Measurements from ENCODE around the gene DENND6B. TPM values are rescaled to one million over a fixed set of nuclear protein-coding genes. Genes with fewer than 3 reads are reported as not detected.
A peak's percentile ranks its signal among the peaks of the same experiment; 100 is the strongest.

Gene DENND6B
- total and polyA plus RNA-seq, 2 of the 13 experiments (the other 11 are each of a cell fraction or from before 2014, with no cell fraction given), result 0.95 to 3.8 TPM

DNA sequence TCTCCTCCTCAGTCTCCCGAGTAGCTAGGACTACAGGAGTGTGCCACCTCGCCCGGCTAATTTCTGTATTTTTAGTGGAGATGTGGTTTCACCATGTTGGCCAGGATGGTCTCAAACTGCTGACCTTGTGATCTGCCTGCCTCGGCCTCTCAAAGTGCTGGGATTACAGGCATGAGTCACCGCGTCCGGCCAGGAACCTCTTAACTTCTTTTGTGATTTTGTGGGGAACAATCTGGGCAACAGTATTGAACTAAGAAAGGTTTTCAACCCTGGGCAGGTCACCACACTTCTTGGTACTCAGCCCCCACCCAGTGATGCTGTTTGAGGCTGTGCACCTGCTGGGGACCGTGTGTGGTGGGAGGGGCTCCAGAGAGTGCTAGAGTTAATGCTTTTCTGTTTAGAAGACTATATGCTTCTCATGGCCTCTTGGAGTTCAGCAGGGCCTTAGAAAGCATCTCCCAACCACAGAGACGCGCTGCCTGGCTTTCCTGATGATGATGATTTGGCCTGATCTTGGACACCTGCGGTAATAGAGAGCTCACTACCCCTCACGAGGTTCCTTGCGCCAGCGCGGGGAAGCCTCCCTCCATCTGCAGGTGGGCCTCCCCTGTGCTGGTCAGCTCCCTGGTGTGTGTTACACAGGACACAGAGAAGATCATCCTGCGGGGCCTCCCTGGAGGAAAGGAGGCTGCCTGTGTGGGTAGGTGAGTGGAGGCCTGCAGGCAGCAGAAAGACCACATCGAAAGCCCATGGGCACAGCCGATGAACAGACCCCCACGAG lies 1.2 kb downstream of the DENND6B start:
- ATAC-seq (no peak), FAIRE-seq (no peak), DNase-seq (ENCODE audit: low spot score) (no peak)
- Histone ChIP-seq H3K27me3 (ENCODE audit: control insufficient read depth in 1 of 2, insufficient read depth in 2 of 2, low read length in 2 of 2) (no peaks in the 10 kb centered on the region; a peak in 1 of 5 replicates), H3K4me3 (replicated peaks in 1 of 3; ENCODE audit: insufficient read depth in 1 of 3, low read depth in 2 of 3, low read length in 3 of 3) (peak overlapping the region; percentile 65 to 83 (median 81); a peak in 4 of 6 replicates), H3K9ac (ENCODE audit: insufficient read depth, low read depth, low read length) (no peak overlapping the region), H3K27ac (ENCODE audit: extremely low read length, insufficient read depth, low read length) (no peak overlapping the region), H3K9me3 (ENCODE audit: low read length) (no peaks in the 10 kb centered on the region), H2AFZ (ENCODE audit: low read length) (no peak overlapping the region), H3K79me2 (ENCODE audit: insufficient read depth, low read length) (no peaks in the 10 kb centered on the region), H3K36me3 (replicated peaks in 1 of 2; ENCODE audit: control insufficient read depth in 1 of 2, insufficient read depth in 2 of 2, low read length in 2 of 2) (no peaks in the 10 kb centered on the region), H3K4me2 (ENCODE audit: low read depth, low read length) (peak overlapping the region; percentile 98), H4K20me1 (ENCODE audit: insufficient read depth, low read length) (no peaks in the 10 kb centered on the region), H3K4me1 (ENCODE audit: insufficient read depth, low read length) (peaks cover 72% of the 10 kb centered on the region)
- in situ Hi-C loops (cut with HindIII; ENCODE audit: extremely low pct_ligation_motif_present, low pct_unique_long_range_greater_than_20kb), result loop anchor here (5.0 kb wide), 1 partner anchor 48 kb away; no protein-coding TSS in a partner anchor
- WGBS (ENCODE audit: low lambda C conversion rate), result 68% methylated on average over 9 of the region's 19 CpGs
- intact Hi-C loops (cut with micrococcal nuclease; ENCODE audit: unreplicated experiment), result loop anchor here (5.0 kb wide), 1 partner anchor 33 kb away; no protein-coding TSS in a partner anchor
- CTCF ChIA-PET (ENCODE audit: low intra/inter-chr PET ratio, low total read pairs), result interaction anchor here (1.8 to 4.7 kb wide), 4 partner anchors 17 to 51 kb away, joined by 9 to 133 read pairs (median 20); partner anchors contain the start of gene PPP6R2
- TF ChIP-seq ZEB1 (IDR thresholded peaks at IDR 0.05; ENCODE audit: insufficient replicate concordance, low read depth), result no peak
- TF ChIP-seq, protein P1, sequence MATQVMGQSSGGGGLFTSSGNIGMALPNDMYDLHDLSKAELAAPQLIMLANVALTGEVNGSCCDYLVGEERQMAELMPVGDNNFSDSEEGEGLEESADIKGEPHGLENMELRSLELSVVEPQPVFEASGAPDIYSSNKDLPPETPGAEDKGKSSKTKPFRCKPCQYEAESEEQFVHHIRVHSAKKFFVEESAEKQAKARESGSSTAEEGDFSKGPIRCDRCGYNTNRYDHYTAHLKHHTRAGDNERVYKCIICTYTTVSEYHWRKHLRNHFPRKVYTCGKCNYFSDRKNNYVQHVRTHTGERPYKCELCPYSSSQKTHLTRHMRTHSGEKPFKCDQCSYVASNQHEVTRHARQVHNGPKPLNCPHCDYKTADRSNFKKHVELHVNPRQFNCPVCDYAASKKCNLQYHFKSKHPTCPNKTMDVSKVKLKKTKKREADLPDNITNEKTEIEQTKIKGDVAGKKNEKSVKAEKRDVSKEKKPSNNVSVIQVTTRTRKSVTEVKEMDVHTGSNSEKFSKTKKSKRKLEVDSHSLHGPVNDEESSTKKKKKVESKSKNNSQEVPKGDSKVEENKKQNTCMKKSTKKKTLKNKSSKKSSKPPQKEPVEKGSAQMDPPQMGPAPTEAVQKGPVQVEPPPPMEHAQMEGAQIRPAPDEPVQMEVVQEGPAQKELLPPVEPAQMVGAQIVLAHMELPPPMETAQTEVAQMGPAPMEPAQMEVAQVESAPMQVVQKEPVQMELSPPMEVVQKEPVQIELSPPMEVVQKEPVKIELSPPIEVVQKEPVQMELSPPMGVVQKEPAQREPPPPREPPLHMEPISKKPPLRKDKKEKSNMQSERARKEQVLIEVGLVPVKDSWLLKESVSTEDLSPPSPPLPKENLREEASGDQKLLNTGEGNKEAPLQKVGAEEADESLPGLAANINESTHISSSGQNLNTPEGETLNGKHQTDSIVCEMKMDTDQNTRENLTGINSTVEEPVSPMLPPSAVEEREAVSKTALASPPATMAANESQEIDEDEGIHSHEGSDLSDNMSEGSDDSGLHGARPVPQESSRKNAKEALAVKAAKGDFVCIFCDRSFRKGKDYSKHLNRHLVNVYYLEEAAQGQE (IDR thresholded peaks at IDR 0.05; ENCODE audit: borderline replicate concordance in 1 of 2, low read depth in 1 of 2, low read length in 2 of 2), result peak; percentile 3 to 48
- TF ChIP-seq, protein P2, sequence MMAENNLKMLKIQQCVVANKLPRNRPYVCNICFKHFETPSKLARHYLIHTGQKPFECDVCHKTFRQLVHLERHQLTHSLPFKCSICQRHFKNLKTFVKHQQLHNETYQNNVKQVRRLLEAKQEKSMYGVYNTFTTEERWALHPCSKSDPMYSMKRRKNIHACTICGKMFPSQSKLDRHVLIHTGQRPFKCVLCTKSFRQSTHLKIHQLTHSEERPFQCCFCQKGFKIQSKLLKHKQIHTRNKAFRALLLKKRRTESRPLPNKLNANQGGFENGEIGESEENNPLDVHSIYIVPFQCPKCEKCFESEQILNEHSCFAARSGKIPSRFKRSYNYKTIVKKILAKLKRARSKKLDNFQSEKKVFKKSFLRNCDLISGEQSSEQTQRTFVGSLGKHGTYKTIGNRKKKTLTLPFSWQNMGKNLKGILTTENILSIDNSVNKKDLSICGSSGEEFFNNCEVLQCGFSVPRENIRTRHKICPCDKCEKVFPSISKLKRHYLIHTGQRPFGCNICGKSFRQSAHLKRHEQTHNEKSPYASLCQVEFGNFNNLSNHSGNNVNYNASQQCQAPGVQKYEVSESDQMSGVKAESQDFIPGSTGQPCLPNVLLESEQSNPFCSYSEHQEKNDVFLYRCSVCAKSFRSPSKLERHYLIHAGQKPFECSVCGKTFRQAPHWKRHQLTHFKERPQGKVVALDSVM (CRISPR knock-in tag; IDR thresholded peaks at IDR 0.05), result peak; percentile 27; the same call in 1 of the 2 replicates
- POLR2A ChIA-PET, result interaction anchor here (0.7 to 6.3 kb wide), 6 partner anchors 10 to 84 kb away, joined by 3 to 38 read pairs (median 4); no protein-coding TSS in a partner anchor
- TSS peak; percentile 33 for BruUV-seq (replicated peaks)

Data from HepG2 (cell line).